ENCODE data around the gene FERMT1. TPM values are rescaled to one million over a fixed set of nuclear protein-coding genes. Genes with fewer than 3 reads are reported as not detected.

FERMT1 gene
- total RNA-seq, 1 donor from 2014 or later = 0.63 TPM

GRCh38 chr20:6048391-6048790 lies 74.4 kb downstream of the FERMT1 start:
- Histone ChIP-seq H3K4me3 (no peak overlapping the region), H3K27me3 (ENCODE audit: low read depth) (peaks cover 26% of the 10 kb centered on the region), H3K27ac (replicated peaks) (no peak overlapping the region), H3K36me3 (no peaks in the 10 kb centered on the region), H3K9me3 (replicated peaks) (no peaks in the 10 kb centered on the region), H3K4me1 (peaks cover 14% of the 10 kb centered on the region)
- DNase-seq = no peak
- intact Hi-C loops (cut with micrococcal nuclease) = no loop called here
- TF ChIP-seq CTCF (IDR thresholded peaks at IDR 0.05; ENCODE audit: borderline replicate concordance) = no peak

GRCh38 chr20:6046432-6046831 lies 76.4 kb downstream of the FERMT1 start:
- intact Hi-C loops (cut with micrococcal nuclease) = no loop called here
- no peak overlapping the region for H3K4me3 ChIP-seq
- peaks cover under 1% of the 10 kb centered on the region for H3K4me1 ChIP-seq
- H3K9me3 ChIP-seq (replicated peaks) = no peaks in the 10 kb centered on the region
- no peak for DNase-seq
- TF ChIP-seq CTCF (IDR thresholded peaks at IDR 0.05; ENCODE audit: borderline replicate concordance) = no peak
- no peak overlapping the region for H3K27ac ChIP-seq (replicated peaks)
- peaks cover 9% of the 10 kb centered on the region for H3K27me3 ChIP-seq (ENCODE audit: low read depth)
- peaks cover 9% of the 10 kb centered on the region for H3K36me3 ChIP-seq

GRCh38 chr20:6045566-6045965 lies 77.3 kb downstream of the FERMT1 start:
- no peak for TF ChIP-seq CTCF (IDR thresholded peaks at IDR 0.05; ENCODE audit: borderline replicate concordance)
- Histone ChIP-seq H3K36me3 (peaks cover 18% of the 10 kb centered on the region), H3K4me1 (no peaks in the 10 kb centered on the region), H3K9me3 (replicated peaks) (no peaks in the 10 kb centered on the region), H3K27ac (replicated peaks) (no peak overlapping the region), H3K27me3 (ENCODE audit: low read depth) (no peaks in the 10 kb centered on the region), H3K4me3 (no peak overlapping the region)
- intact Hi-C loops (cut with micrococcal nuclease) = no loop called here
- DNase-seq = no peak

GRCh38 chr20:6044115-6044514 lies 78.7 kb downstream of the FERMT1 start:
- no peak for TF ChIP-seq CTCF (IDR thresholded peaks at IDR 0.05; ENCODE audit: borderline replicate concordance)
- peaks cover 33% of the 10 kb centered on the region for H3K36me3 ChIP-seq
- no peak overlapping the region for H3K4me3 ChIP-seq
- H3K27me3 ChIP-seq (ENCODE audit: low read depth) = no peaks in the 10 kb centered on the region
- no peak for DNase-seq
- H3K9me3 ChIP-seq (replicated peaks) = no peaks in the 10 kb centered on the region
- no peak overlapping the region for H3K27ac ChIP-seq (replicated peaks)
- intact Hi-C loops (cut with micrococcal nuclease) = no loop called here
- H3K4me1 ChIP-seq = no peaks in the 10 kb centered on the region

- Histone ChIP-seq H3K4me3 (no peak overlapping the region), H3K9me3 (replicated peaks) (no peaks in the 10 kb centered on the region), H3K4me1 (peaks cover 18% of the 10 kb centered on the region), H3K27ac (replicated peaks) (no peak overlapping the region), H3K27me3 (ENCODE audit: low read depth) (no peaks in the 10 kb centered on the region), H3K36me3 (peaks cover 54% of the 10 kb centered on the region)
- DNase-seq = no peak
- TF ChIP-seq CTCF (IDR thresholded peaks at IDR 0.05; ENCODE audit: borderline replicate concordance) = no peak
- intact Hi-C loops (cut with micrococcal nuclease) = no loop called here
Observed at GRCh38 chr20:6041808-6042265, 81.0 kb downstream of the FERMT1 start.
